PFSK-1 (cell line): ENCODE measurements around the gene SLC24A3.

Experiments used
- FOXP2 ChIP-seq: optimal IDR thresholded peaks from 2 replicates; pipeline ENCODE3; 2011; ENCODE audit warnings: borderline replicate concordance, control low read depth, inconsistent platforms; ENCODE audit not compliant: insufficient read depth; ENCODE audit errors: extremely low read length, extremely low read depth
- POLR2AphosphoS5 ChIP-seq: IDR thresholded peaks from 2 replicates; pipeline ENCODE4 v1.6.1; 2012; ENCODE audit warnings: low read depth, mild to moderate bottlenecking, control low read depth, low read length, moderate library complexity
- SIN3A ChIP-seq: IDR thresholded peaks from 2 replicates; pipeline ENCODE4 v1.6.1; 2012; ENCODE audit warnings: mild to moderate bottlenecking, low read length, moderate library complexity, borderline replicate concordance; ENCODE audit not compliant: insufficient read depth
- TAF1 ChIP-seq: IDR thresholded peaks from 2 replicates; pipeline ENCODE4 v1.6.1; 2012; ENCODE audit warnings: low read length, control low read depth, borderline replicate concordance; ENCODE audit not compliant: insufficient read depth
- TF ChIP-seq, protein P1 (sequence below), 2 experiments: IDR thresholded peaks; 2 replicates each; pipeline versions ENCODE4 v1.6.1 to v1.8.0; 2011 to 2012; ENCODE audit warnings: low read depth in 2 of 2, low read length in 2 of 2, control low read depth in 1 of 2, inconsistent platforms in 1 of 2, mild to moderate bottlenecking in 1 of 2, moderate library complexity in 1 of 2; ENCODE audit not compliant: insufficient read depth in 1 of 2

The SLC24A3 gene

DNA sequence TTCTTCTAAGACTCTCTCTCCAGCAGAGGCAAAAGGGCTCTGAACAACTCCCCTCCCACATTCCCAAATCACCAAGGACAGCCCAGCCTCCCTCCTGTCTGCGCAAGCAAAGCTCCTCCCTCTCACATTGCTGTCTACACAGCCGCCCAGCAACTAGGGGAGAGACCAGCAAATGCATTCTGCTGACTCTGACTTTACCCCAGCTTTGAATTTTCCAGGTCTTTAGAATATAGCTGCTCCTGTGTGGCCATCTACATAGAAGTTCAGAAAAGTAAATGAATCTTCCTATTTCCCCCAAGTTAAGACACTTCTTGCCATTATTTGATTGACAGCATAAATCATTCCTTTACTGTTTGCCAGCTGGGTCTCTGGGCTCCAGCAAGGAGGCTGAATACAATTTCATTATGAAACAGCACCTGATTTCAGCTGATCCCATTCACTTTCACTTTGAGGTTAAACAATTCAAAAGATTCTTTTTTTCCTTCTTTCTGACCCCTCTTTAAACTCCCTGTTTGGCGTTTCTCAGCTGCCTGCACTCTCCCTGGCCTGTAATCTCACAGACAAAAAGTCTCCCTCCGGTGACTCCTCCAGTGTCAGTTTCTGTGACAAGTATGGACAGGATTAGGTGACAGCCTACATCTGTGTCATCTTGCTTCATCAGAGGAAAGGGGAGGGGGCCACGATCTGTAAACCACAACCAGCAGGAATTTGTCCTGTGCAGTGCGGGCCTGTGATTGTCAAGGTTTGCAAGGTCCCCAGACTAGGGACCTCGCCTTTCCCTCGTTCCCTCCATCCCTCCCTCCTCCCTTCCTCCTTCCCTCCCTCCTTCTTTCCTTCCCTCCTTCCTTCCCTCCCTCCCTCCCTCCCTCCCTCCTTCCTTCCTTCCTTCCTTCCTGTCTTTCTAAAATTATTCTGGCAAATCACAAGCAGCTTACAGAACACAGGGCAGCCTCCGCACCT is 340.1 kb downstream of the SLC24A3 start:
- TF ChIP-seq POLR2AphosphoS5 (no peak), SIN3A (no peak), FOXP2 (no peak), TAF1 (no peak)
- TF ChIP-seq, protein P1, sequence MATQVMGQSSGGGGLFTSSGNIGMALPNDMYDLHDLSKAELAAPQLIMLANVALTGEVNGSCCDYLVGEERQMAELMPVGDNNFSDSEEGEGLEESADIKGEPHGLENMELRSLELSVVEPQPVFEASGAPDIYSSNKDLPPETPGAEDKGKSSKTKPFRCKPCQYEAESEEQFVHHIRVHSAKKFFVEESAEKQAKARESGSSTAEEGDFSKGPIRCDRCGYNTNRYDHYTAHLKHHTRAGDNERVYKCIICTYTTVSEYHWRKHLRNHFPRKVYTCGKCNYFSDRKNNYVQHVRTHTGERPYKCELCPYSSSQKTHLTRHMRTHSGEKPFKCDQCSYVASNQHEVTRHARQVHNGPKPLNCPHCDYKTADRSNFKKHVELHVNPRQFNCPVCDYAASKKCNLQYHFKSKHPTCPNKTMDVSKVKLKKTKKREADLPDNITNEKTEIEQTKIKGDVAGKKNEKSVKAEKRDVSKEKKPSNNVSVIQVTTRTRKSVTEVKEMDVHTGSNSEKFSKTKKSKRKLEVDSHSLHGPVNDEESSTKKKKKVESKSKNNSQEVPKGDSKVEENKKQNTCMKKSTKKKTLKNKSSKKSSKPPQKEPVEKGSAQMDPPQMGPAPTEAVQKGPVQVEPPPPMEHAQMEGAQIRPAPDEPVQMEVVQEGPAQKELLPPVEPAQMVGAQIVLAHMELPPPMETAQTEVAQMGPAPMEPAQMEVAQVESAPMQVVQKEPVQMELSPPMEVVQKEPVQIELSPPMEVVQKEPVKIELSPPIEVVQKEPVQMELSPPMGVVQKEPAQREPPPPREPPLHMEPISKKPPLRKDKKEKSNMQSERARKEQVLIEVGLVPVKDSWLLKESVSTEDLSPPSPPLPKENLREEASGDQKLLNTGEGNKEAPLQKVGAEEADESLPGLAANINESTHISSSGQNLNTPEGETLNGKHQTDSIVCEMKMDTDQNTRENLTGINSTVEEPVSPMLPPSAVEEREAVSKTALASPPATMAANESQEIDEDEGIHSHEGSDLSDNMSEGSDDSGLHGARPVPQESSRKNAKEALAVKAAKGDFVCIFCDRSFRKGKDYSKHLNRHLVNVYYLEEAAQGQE (IDR thresholded peaks at IDR 0.05; ENCODE audit: insufficient read depth in 1 of 2, low read depth in 2 of 2, low read length in 2 of 2), result no peak

DNA sequence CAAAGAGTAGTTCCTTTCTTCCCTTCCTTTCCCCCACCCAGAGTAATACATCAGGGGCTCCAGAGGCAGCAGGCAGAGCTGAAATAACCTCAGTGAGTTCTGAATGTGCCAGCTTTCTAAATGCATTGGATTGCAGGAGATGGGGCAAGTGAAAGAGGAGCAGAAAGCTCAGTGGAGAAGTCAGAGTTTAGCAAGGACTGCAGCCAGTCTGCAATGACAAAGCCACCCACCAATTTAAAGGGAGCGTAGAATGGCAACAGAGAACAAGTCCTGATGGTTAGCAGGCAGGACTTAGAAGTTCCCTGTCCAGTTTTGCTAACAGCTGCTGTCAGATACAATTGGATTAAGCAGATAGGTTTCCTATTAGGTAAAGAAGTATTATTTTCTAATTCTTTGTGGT is 342.2 kb downstream of the SLC24A3 start:
- TF ChIP-seq FOXP2, result no peak
- TF ChIP-seq TAF1, result no peak
- TF ChIP-seq POLR2AphosphoS5, result no peak
- no peak for TF ChIP-seq SIN3A

DNA sequence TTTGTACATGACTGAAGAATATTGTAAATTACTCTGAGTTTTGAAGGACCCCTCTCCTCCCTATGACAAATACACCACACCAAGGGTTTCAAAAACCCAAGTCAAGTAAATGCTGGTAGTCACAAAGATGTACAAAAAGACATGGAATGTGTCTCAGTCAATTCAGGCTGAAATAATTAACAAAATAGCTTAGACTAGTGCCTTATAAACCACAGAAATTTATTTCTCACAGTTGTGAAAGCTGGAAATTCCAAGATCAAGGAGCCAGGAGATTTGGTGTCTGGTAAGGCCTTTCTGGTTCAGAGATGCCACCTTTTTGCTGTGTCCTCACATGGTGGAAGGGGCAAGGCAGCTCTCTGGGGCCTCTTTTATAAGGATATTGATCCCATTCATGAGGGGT is 343.3 kb downstream of the SLC24A3 start:
- TF ChIP-seq SIN3A, result no peak
- no peak for TF ChIP-seq POLR2AphosphoS5
- TF ChIP-seq, protein P1 (IDR thresholded peaks at IDR 0.05; ENCODE audit: insufficient read depth in 1 of 2, low read depth in 2 of 2, low read length in 2 of 2), result no peak
- no peak for TF ChIP-seq FOXP2
- TF ChIP-seq TAF1, result no peak

DNA sequence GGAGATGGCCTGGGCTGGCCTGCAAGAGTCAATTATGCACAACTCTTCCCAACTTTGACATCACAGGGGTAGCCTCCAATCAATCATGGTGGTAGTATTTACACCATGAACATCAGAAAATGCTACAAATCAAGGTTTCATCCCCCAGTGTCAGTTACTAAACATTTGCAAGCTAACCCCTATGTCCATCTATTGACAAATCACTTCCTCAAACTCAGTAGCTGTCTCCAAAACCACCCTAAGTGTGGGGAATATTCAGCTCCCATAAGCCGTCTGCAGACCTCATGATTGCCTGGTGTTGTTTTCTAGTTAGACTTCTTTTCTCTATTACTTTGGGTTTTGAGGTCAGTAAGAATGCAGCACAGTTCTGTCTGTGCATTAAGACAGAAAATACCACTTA is 344.8 kb downstream of the SLC24A3 start:
- TF ChIP-seq TAF1 (no peak), SIN3A (no peak), POLR2AphosphoS5 (no peak), FOXP2 (no peak)
- TF ChIP-seq, protein P1 (IDR thresholded peaks at IDR 0.05; ENCODE audit: insufficient read depth in 1 of 2, low read depth in 2 of 2, low read length in 2 of 2), result no peak

DNA sequence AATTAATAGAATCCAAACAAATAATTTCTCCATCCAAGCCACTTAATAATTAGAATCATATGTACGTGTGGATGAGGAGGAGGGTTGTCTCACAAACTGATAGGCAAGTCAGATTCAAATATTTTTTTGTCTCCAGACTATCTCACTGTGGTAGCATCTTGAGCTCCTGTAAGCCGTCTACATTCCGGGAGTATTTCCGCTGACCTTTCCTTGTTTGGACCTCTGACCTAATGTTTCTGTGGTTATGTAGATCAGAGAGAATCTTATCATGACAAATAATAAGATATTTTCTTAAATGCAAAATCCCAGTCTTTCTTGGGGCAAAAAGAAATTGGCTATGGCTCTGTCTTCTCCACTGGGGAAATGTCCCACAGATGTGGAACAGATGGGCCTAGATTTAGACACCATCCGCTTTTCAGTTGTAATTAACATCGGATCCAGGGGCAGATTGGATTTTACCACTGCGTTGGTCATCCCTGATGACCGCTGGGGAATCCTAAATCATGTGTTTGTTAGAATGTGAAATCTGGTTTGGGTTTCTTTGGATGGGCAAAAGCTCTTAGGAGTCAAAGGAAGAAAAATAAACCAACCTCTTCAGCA is 348.5 kb downstream of the SLC24A3 start:
- TF ChIP-seq, protein P1 (IDR thresholded peaks at IDR 0.05; ENCODE audit: insufficient read depth in 1 of 2, low read depth in 2 of 2, low read length in 2 of 2), result no peak
- TF ChIP-seq POLR2AphosphoS5 (no peak), SIN3A (no peak)
